HUES48 (cell line): ENCODE results near the gene NPTXR.
"Not testable (repeated sequence)": the region's sequence is repeated elsewhere in the genome, so short reads cannot be mapped to it uniquely, and the experiment has no call there.

Source experiments
- H3K27ac ChIP-seq: one replicate; pipeline ENCODE4 v1.7.0; 2013; ENCODE audit warnings: low read depth, low read length, inconsistent platforms
- H3K27me3 ChIP-seq: 2 replicates; pipeline ENCODE4 v1.6.1; 2013; ENCODE audit warnings: mild to moderate bottlenecking, low read length; ENCODE audit not compliant: control insufficient read depth, insufficient read depth
- H3K36me3 ChIP-seq: 2 replicates; pipeline ENCODE4 v1.6.1; 2013; ENCODE audit warnings: low read length; ENCODE audit not compliant: control insufficient read depth, insufficient read depth
- H3K4me1 ChIP-seq: 2 replicates; pipeline ENCODE4 v1.6.1; 2013; ENCODE audit warnings: mild to moderate bottlenecking, low read length; ENCODE audit not compliant: control insufficient read depth, insufficient read depth
- H3K4me3 ChIP-seq: 2 replicates; pipeline ENCODE4 v1.5.1; 2013; ENCODE audit warnings: mild to moderate bottlenecking, low read depth, low read length
- H3K9ac ChIP-seq: 2 replicates; pipeline ENCODE4 v1.6.1; 2013; ENCODE audit warnings: mild to moderate bottlenecking, low read depth, low read length, moderate library complexity
- H3K9me3 ChIP-seq: 2 replicates; pipeline ENCODE4 v1.6.1; 2013; ENCODE audit warnings: low read length; ENCODE audit not compliant: control insufficient read depth, insufficient read depth

Gene NPTXR

DNA sequence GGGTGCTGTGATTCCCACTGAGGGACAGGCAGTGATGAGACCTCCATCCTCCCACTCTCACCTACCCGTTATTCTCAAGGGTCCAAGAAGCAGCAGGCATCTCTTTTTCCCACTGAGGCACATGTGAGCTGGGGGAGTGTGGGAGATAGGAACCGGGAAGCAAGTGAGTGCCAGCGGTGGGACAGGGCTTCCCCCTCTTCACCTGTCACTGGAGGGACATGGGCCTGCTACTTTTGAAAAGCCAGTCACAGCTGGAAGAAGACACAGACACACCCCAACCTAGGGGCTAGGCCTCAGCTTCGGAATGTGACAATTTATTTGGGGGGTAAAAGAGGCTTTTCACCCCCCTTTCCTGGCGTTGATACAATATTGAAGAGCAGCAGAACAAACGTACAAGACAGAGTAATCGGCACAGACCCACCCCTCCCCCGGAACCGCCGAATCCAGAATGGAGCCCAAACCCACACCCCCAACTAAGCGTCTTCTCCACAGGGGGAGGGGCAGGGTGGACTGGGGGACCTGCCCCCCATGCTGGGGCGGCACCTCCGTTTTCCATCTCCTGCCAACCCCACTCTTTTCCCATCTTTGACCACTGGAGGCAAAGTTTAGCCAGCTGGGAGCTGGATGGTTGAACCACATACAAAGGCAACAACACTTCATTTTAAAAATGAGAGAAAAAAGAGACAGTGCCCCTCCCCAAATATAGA lies 17.5 kb upstream of the NPTXR start:
- peaks cover 31% of the 10 kb centered on the region for H3K4me1 ChIP-seq
- H3K27ac ChIP-seq: no peak overlapping the region
- H3K9ac ChIP-seq: no peak overlapping the region
- H3K27me3 ChIP-seq: no peaks in the 10 kb centered on the region
- peaks cover 11% of the 10 kb centered on the region; the same call in 1 of the 2 replicates for H3K36me3 ChIP-seq
- no peak overlapping the region for H3K4me3 ChIP-seq
- H3K9me3 ChIP-seq: no peaks in the 10 kb centered on the region

DNA sequence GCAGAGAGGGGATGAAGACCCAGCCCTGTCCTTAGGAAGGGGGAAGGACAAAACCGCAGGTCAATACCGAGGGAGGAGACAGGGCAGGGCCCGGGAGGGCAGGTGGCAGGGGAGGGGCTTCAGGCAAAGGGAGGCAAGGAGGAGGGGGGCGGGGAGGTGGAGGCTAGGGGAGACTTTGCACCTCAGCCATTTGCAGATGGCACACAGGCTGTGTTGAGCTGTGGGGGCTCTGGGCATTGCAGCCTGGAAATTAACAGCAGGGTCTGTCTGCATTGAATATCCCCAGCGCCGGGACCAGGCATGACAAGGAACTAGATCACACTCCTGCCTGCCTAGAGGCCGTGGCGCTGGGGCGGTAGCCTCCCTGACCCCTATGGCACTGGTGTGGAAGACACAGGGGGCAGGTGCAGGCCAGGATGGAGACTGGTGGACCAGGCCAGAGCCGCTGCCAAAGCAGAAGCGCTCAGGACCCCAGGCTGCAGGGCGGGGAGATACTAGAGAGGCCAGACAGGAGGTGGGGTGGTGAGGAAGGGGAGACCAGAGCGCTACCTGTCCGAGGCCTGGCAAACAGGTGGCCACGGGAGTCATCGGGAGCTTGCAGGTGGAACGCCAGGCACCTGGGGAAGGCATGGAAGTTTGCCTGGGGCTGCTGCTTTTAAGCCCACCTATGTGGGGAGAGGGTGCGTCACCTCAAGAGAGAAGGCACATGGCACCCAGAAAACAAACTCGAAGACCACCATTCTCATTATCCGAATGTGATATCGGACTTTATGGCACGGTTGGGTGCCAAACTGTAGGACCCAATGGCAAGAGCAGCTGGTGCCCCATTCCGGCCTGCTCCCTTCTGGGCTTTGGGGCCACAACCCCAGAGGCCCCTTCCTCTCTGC lies 16.7 kb upstream of the NPTXR start:
- no peak overlapping the region for H3K27ac ChIP-seq
- H3K9ac ChIP-seq: no peak overlapping the region
- H3K9me3 ChIP-seq: no peaks in the 10 kb centered on the region
- H3K4me3 ChIP-seq: no peak overlapping the region
- peaks cover 31% of the 10 kb centered on the region for H3K4me1 ChIP-seq
- H3K27me3 ChIP-seq: no peaks in the 10 kb centered on the region
- H3K36me3 ChIP-seq: peaks cover 7% of the 10 kb centered on the region; the same call in 1 of the 2 replicates

DNA sequence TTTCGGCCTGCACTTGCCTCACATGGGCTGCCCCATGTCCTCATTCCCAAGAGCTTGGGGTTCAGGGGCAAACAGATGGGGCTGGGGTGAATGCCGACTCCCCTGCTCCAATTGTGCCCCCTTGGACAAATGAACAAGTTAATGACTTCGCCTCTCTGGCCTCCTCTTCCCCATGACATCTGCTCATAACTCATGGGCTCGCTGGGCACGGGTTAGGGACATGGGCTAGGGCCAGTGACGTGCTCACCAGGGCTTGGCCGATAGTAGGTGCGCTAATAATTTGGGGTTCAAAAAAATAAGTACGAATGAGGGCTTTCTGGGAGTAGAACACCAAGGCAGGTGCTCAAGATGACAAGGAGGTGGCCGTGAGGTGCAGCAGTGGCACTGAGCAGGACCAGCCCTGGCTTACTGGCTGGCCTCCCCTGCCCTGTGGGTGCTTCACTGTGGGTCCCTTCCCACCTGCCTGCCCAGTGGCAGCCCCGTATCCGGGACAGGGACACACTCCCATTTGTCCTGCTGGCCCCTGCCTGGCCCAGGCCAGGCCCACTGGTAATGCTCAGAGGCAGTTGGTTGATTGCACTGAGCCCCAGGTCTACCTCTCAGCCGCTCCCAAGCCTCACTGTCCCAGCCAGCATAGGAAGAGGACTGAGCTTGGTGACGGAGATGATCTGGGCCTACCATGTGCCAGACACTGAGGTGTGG lies 15.9 kb upstream of the NPTXR start:
- no peaks in the 10 kb centered on the region for H3K36me3 ChIP-seq
- no peak overlapping the region for H3K4me3 ChIP-seq
- no peak overlapping the region; the same call in 1 of the 2 replicates for H3K9ac ChIP-seq
- H3K4me1 ChIP-seq: peaks cover 28% of the 10 kb centered on the region
- H3K27ac ChIP-seq: no peak overlapping the region
- no peaks in the 10 kb centered on the region for H3K9me3 ChIP-seq
- H3K27me3 ChIP-seq: no peaks in the 10 kb centered on the region

DNA sequence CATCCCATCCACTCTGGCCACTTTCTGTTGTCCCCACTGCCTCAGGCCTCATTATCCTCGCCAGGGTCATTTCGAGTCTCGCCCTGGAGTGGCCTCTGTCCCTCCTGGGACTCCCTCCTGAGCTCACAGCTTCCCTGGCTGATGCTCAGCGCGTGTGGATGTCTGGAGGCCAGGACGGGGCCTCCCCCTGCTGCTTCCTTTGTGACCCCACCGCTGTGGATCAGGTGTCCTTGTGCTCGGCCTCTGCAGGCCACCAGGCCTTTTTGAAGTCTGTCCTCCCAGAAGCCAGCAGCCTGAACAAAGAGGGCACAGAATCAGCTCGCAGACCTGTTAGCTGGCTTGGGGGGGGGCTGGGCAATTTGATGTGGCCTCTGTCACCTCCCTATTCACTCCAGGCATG lies 14.7 kb upstream of the NPTXR start:
- H3K36me3 ChIP-seq: no peaks in the 10 kb centered on the region
- H3K27ac ChIP-seq: no peak overlapping the region
- peaks cover 18% of the 10 kb centered on the region for H3K4me1 ChIP-seq
- H3K4me3 ChIP-seq: no peak overlapping the region
- no peaks in the 10 kb centered on the region for H3K27me3 ChIP-seq
- no peak overlapping the region for H3K9ac ChIP-seq
- H3K9me3 ChIP-seq: no peaks in the 10 kb centered on the region

DNA sequence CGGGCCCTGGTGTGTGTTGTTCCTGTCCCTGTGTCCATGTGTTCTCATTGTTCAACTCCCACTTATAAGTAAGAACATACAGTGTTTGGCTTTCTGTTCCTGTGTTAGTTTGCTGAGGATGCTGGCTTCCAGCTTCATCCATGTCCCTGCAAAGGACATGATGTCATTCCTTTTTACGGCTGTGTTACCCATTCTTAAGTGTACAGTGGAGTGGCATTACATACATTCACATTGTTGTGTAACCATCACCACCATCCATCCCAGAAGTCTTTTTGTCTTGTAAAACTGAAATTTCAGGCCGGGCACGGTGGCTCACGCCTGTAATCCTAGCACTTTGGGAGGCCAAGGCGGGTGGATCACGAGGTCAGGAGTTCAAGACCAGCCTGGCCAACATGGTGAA lies 10.6 kb upstream of the NPTXR start:
- not testable (repeated sequence) for H3K27me3 ChIP-seq, H3K36me3 ChIP-seq

DNA sequence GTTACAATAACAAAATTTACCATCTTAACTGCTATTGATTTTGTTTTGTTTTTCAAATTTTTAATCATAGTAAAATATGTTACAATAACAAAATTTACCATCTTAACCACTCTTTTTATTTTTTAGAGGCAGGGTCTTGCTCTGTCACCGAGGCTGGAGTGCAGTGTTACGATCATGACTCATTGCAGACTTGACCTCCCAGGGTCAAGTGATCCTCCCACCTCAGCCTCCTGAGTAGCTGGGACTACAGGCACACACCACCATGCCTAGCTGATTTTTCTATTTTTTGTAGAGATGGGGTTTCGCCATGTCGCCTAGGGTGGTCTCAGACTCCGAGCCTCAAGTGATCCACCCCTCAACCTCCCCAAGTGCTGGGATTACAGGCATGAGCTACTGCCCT lies 10.1 kb upstream of the NPTXR start:
- not testable (repeated sequence) for H3K4me1 ChIP-seq, H3K36me3 ChIP-seq, H3K9ac ChIP-seq, H3K4me3 ChIP-seq, H3K27ac ChIP-seq, H3K9me3 ChIP-seq, H3K27me3 ChIP-seq

More for the DNA sequence above, 10.6 kb upstream of the NPTXR start:
- not testable (repeated sequence) for H3K9me3 ChIP-seq, H3K9ac ChIP-seq, H3K27ac ChIP-seq, H3K4me3 ChIP-seq, H3K4me1 ChIP-seq

DNA sequence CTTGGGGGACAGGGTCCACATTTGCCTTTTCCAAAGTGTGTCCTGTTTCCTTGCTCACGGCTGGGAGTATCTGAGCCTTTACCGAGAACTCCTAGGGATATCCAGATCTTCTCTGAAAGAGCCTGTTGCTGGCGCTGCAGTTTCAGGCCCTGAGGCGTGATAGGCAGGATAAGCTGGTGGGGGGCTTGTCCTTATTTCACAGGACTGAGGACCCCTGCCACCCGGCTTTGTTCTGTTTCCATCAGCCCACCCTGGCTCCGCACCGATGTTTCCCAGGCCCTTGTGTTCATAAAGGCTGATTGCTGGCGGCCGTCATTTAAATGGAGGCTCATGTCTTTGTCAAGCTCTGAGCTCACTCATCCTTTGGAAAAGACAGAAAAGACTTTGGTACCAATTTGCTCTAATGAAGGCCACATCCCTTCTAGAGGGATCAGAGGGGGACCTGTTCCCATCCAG lies 9.4 kb upstream of the NPTXR start:
- Histone ChIP-seq H3K27me3 (no peaks in the 10 kb centered on the region; the same call in 1 of the 2 replicates), H3K9ac (no peak overlapping the region), H3K36me3 (no peaks in the 10 kb centered on the region), H3K4me3 (no peak overlapping the region), H3K27ac (peak overlapping the region; percentile 26), H3K9me3 (no peaks in the 10 kb centered on the region), H3K4me1 (no peaks in the 10 kb centered on the region)

DNA sequence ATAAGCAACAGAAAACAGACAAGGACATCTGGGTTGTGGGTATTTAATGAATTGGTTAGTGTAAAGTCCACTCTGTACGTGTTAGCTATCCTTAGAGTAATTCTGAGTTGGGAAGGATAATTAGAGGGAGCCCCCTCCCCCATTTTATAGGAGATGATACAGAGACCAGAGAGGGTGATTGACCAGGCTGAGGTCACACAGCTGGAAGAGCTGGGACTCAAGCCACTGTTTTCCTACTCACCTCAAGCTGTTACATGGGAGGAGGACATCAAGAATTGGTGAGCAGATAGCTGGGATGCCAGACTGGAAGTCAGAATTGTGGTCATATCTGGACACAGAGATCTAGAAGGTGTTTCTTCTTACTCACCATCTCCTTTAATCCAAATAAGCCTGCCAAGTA lies 8.7 kb upstream of the NPTXR start:
- Histone ChIP-seq H3K27ac (no peak overlapping the region), H3K4me1 (no peaks in the 10 kb centered on the region), H3K27me3 (no peaks in the 10 kb centered on the region; the same call in 1 of the 2 replicates), H3K9ac (no peak overlapping the region), H3K4me3 (no peak overlapping the region), H3K36me3 (no peaks in the 10 kb centered on the region), H3K9me3 (no peaks in the 10 kb centered on the region)

DNA sequence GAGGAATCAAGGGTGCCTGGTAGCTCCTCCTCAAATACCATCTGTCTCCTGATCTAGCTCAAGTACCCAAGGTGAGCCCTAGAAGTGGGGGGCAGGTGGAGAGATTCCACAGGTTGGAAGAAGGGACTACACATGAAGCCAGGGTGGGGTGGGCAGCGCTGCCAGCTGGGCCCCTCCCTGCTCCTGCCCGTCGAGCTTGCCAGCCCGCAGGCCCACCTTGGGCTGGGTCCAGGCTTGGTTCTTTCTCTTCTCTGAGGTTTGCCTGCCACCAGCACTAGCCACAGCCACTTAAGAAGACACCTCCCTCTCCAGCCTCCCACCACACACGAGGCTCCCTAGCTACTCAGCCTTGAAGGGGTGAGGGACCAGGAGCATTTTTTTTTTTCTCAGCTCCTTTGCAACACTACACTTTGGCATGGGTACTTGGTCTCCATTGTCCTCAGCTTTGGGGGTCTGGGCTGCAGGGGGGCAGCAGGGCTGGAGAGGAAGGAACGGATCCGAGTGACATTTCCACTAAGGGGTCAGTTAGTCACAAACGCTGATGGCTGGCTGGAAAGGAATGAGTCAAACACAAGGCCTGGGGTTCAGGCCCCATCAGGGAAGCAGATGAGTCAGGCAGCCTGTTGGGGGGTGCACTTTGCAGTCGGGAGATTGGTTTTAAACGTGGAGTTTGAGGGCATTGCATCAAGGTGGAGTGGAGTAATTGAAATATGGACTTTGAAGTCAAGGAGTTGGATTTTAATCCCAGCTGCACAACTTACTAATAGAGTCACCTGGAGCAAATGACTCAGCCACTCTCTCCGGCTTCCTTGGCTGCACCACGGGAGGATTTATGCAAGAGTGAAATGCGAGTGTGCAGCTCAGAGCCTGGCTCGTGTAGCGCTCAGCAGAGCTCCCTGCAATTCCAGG lies 7.4 kb upstream of the NPTXR start:
- H3K9ac ChIP-seq: no peak overlapping the region
- H3K27me3 ChIP-seq: peaks cover 5% of the 10 kb centered on the region; the same call in 1 of the 2 replicates
- no peaks in the 10 kb centered on the region for H3K36me3 ChIP-seq
- H3K27ac ChIP-seq: no peak overlapping the region
- H3K9me3 ChIP-seq: no peaks in the 10 kb centered on the region
- no peaks in the 10 kb centered on the region for H3K4me1 ChIP-seq
- H3K4me3 ChIP-seq: no peak overlapping the region

DNA sequence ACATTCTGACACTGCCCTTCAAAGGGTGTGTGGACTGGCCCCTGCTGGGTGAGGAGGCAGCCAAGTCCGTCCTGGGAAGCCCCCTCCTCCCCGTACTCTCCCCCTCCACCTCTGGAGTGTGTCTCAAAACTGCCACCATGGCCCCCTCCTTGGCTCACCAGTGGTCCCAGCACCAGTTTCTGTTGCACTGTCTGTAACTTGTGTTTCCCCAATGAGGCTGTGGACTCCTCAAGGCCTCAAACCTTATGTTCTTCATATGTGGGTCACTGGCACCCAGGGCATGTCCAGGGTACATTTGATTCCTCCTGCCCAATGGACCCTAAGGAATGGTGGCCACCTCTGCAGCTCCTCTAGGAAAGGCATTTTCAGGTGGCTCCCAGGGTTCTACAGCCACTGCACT lies 6.6 kb upstream of the NPTXR start:
- Histone ChIP-seq H3K9me3 (no peaks in the 10 kb centered on the region), H3K27ac (no peak overlapping the region), H3K36me3 (no peaks in the 10 kb centered on the region), H3K27me3 (peaks cover 11% of the 10 kb centered on the region), H3K4me3 (no peak overlapping the region), H3K4me1 (no peaks in the 10 kb centered on the region), H3K9ac (no peak overlapping the region)
